ENCODE data around the gene ZNF107. TPM values are rescaled to one million over a fixed set of nuclear protein-coding genes. Genes with fewer than 3 reads are reported as not detected.

The ZNF107 gene
- total and polyA plus RNA-seq, 2 of the 13 experiments (the other 11 are each of a cell fraction or from before 2014, with no cell fraction given), result 2.5 to 5.4 TPM

DNA sequence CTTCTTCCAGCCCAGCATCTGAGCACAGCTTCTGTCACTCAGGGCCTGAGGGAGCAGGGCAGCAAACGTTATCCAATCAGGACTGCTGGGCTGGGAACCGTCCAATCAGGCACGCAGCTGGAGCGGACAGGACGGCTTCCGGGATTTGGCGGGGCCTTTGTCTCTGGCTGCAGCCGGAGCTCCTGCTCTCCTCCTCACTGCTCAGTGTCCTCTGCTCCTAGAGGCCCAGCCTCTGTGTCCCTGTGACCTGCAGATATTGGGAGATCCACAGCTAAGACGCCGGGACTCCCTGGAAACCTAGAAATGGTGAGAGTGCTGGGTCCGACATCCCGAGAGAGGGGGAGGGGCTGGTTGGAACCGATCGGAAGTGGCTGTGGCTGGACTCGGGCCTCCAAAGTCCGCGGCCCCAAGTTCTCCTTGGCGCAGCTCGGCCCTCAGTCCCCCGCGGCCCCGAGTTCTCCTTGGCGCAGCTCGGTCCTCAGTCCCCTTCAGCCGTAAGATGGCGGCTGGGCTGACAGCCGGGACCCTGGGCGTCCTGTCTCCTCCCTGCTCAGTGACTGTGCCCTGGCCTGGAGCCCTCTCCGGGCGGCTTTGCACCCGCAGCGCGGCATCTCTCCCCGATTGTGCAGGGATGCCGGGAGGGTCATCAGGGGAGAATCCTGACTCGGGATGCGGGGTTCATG is at the start of gene ZNF107 (continued):
- TF ChIP-seq, protein P1, sequence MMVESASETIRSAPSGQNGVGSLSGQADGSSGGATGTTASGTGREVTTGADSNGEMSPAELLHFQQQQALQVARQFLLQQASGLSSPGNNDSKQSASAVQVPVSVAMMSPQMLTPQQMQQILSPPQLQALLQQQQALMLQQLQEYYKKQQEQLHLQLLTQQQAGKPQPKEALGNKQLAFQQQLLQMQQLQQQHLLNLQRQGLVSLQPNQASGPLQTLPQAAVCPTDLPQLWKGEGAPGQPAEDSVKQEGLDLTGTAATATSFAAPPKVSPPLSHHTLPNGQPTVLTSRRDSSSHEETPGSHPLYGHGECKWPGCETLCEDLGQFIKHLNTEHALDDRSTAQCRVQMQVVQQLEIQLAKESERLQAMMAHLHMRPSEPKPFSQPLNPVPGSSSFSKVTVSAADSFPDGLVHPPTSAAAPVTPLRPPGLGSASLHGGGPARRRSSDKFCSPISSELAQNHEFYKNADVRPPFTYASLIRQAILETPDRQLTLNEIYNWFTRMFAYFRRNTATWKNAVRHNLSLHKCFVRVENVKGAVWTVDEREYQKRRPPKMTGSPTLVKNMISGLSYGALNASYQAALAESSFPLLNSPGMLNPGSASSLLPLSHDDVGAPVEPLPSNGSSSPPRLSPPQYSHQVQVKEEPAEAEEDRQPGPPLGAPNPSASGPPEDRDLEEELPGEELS (CRISPR knock-in tag; IDR thresholded peaks at IDR 0.05), result no peak
- no peak for TF ChIP-seq NPAS2 (CRISPR knock-in tag; IDR thresholded peaks at IDR 0.05; ENCODE audit: borderline replicate concordance)
- peak; percentile 91 for TF ChIP-seq ZNF292 (CRISPR knock-in tag; IDR thresholded peaks at IDR 0.05; ENCODE audit: borderline replicate concordance, low read depth)
- TF ChIP-seq, protein P2, sequence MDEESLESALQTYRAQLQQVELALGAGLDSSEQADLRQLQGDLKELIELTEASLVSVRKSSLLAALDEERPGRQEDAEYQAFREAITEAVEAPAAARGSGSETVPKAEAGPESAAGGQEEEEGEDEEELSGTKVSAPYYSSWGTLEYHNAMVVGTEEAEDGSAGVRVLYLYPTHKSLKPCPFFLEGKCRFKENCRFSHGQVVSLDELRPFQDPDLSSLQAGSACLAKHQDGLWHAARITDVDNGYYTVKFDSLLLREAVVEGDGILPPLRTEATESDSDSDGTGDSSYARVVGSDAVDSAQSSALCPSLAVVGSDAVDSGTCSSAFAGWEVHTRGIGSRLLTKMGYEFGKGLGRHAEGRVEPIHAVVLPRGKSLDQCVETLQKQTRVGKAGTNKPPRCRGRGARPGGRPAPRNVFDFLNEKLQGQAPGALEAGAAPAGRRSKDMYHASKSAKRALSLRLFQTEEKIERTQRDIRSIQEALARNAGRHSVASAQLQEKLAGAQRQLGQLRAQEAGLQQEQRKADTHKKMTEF (CRISPR knock-in tag; IDR thresholded peaks at IDR 0.05), result no peak
- TF ChIP-seq, protein P3, sequence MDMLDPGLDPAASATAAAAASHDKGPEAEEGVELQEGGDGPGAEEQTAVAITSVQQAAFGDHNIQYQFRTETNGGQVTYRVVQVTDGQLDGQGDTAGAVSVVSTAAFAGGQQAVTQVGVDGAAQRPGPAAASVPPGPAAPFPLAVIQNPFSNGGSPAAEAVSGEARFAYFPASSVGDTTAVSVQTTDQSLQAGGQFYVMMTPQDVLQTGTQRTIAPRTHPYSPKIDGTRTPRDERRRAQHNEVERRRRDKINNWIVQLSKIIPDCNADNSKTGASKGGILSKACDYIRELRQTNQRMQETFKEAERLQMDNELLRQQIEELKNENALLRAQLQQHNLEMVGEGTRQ (IDR thresholded peaks at IDR 0.05; ENCODE audit: low read depth, low read length), result no peak
- TF ChIP-seq, protein P3 (CRISPR knock-in tag; IDR thresholded peaks at IDR 0.05; ENCODE audit: borderline replicate concordance), result no peak
- no peak for TF ChIP-seq ZNF616 (CRISPR knock-in tag; IDR thresholded peaks at IDR 0.05; ENCODE audit: low read depth)
- TF ChIP-seq, protein P4, sequence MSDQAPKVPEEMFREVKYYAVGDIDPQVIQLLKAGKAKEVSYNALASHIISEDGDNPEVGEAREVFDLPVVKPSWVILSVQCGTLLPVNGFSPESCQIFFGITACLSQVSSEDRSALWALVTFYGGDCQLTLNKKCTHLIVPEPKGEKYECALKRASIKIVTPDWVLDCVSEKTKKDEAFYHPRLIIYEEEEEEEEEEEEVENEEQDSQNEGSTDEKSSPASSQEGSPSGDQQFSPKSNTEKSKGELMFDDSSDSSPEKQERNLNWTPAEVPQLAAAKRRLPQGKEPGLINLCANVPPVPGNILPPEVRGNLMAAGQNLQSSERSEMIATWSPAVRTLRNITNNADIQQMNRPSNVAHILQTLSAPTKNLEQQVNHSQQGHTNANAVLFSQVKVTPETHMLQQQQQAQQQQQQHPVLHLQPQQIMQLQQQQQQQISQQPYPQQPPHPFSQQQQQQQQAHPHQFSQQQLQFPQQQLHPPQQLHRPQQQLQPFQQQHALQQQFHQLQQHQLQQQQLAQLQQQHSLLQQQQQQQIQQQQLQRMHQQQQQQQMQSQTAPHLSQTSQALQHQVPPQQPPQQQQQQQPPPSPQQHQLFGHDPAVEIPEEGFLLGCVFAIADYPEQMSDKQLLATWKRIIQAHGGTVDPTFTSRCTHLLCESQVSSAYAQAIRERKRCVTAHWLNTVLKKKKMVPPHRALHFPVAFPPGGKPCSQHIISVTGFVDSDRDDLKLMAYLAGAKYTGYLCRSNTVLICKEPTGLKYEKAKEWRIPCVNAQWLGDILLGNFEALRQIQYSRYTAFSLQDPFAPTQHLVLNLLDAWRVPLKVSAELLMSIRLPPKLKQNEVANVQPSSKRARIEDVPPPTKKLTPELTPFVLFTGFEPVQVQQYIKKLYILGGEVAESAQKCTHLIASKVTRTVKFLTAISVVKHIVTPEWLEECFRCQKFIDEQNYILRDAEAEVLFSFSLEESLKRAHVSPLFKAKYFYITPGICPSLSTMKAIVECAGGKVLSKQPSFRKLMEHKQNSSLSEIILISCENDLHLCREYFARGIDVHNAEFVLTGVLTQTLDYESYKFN (CRISPR knock-in tag; conservative IDR thresholded peaks at IDR 0.05), result peak; percentile 27; the same call in 1 of the 2 replicates
- TF ChIP-seq SUZ12 (IDR thresholded peaks at IDR 0.05; ENCODE audit: low read depth, low read length), result no peak
- TF ChIP-seq ATRX (CRISPR knock-in tag; IDR thresholded peaks at IDR 0.05; ENCODE audit: borderline replicate concordance), result no peak
- no peak for TF ChIP-seq PCBP2 (optimal IDR thresholded peaks at IDR 0.05; ENCODE audit: low read depth, low read length, poor library complexity, severe bottlenecking)
- TF ChIP-seq ZNF746 (CRISPR knock-in tag; IDR thresholded peaks at IDR 0.05), result no peak
- no peak for TF ChIP-seq MTA1 (CRISPR knock-in tag; IDR thresholded peaks at IDR 0.05; ENCODE audit: borderline replicate concordance)
- TF ChIP-seq KAT2B (IDR thresholded peaks at IDR 0.05; ENCODE audit: borderline replicate concordance, low read depth, low read length), result no peak
- TF ChIP-seq SCMH1 (CRISPR knock-in tag; IDR thresholded peaks at IDR 0.05; ENCODE audit: borderline replicate concordance), result no peak
- TF ChIP-seq PBX3 (CRISPR knock-in tag; IDR thresholded peaks at IDR 0.05; ENCODE audit: borderline replicate concordance), result no peak
- TF ChIP-seq REPIN1 (CRISPR knock-in tag; IDR thresholded peaks at IDR 0.05; ENCODE audit: borderline replicate concordance, low read depth), result peak; percentile 65
- no peak for TF ChIP-seq RXRB (CRISPR knock-in tag; IDR thresholded peaks at IDR 0.05; ENCODE audit: borderline replicate concordance)
- no peak for TF ChIP-seq STAG1 (CRISPR knock-in tag; IDR thresholded peaks at IDR 0.05)
